OCI-LY7 (cell line): ENCODE results near the gene RRAGC. TPM values are rescaled to one million over a fixed set of nuclear protein-coding genes. Genes with fewer than 3 reads are reported as not detected.

Source experiments
- BruUV-seq: library from RNA; stranded (reverse); fragments of 400-500 nt; replicated peaks from 2 replicates; lab custom pipeline; 2021; lab: Mats Ljungman, UMichigan
- CTCF ChIA-PET: fragments of 300-600 bp; sonication (Branson Sonifier 250); formaldehyde crosslinking; loops from one replicate; lab custom pipeline; 2022; ENCODE audit warnings: antibody characterized with exemption; ENCODE audit not compliant: unreplicated experiment; lab: Charles Lee
- POLR2A ChIA-PET: fragments of 300-600 bp; sonication (Branson Sonifier 250); formaldehyde crosslinking; loops from one replicate; lab custom pipeline; 2022; ENCODE audit warnings: antibody characterized with exemption; lab: Charles Lee
- DNase-seq: peaks from one replicate; pipeline ENCODE4 v3.0.0-alpha.2; 2015; ENCODE audit warnings: low spot score
- H2AFZ ChIP-seq: fragments of 200-600 bp; sonication (generic), shearing (Covaris generic); 2 replicates; pipeline ENCODE4 v1.6.1; 2014; ENCODE audit warnings: mild to moderate bottlenecking, antibody characterized with exemption, low read length, moderate library complexity
- H3K27ac ChIP-seq: fragments of 200-600 bp; sonication (generic); 2 replicates; pipeline ENCODE4 v1.5.1; 2014; ENCODE audit warnings: mixed run types, low read depth, mild to moderate bottlenecking, moderate library complexity, low read length, inconsistent platforms; ENCODE audit not compliant: poor library complexity, severe bottlenecking
- H3K36me3 ChIP-seq: fragments of 200-600 bp; sonication (generic); 2 replicates; pipeline ENCODE4 v1.6.1; 2014; ENCODE audit warnings: mild to moderate bottlenecking, antibody characterized with exemption, low read length, moderate library complexity, mixed read lengths; ENCODE audit not compliant: insufficient read depth
- H3K4me1 ChIP-seq: fragments of 200-600 bp; sonication (generic); 2 replicates; pipeline ENCODE4 v1.5.1; 2014; ENCODE audit warnings: mild to moderate bottlenecking, low read length; ENCODE audit not compliant: insufficient read depth, poor library complexity, severe bottlenecking
- H3K4me2 ChIP-seq: fragments of 200-600 bp; sonication (generic); 2 replicates; pipeline ENCODE4 v1.6.1; 2014; ENCODE audit warnings: mild to moderate bottlenecking, low read length
- H3K4me3 ChIP-seq: fragments of 200-600 bp; sonication (generic); 2 replicates; pipeline ENCODE4 v1.5.1; 2014; ENCODE audit warnings: mild to moderate bottlenecking, low read depth, low read length; ENCODE audit not compliant: poor library complexity, severe bottlenecking
- H3K79me2 ChIP-seq: fragments of 200-600 bp; sonication (generic); 2 replicates; pipeline ENCODE4 v1.6.1; 2016; ENCODE audit warnings: low read depth, mild to moderate bottlenecking, low read length, moderate library complexity, mixed read lengths; ENCODE audit not compliant: insufficient read depth
- H3K9me2 ChIP-seq: fragments of 200-600 bp; sonication (generic); 2 replicates; pipeline ENCODE4 v1.6.1; 2016; ENCODE audit warnings: mild to moderate bottlenecking, low read length, mixed read lengths; ENCODE audit not compliant: insufficient read depth
- H3K9me3 ChIP-seq: fragments of 200-600 bp; sonication (generic); 2 replicates; pipeline ENCODE4 v1.6.1; 2014; ENCODE audit warnings: mild to moderate bottlenecking, mixed run types, low read length, mixed read lengths
- H4K20me1 ChIP-seq: fragments of 200-600 bp; sonication (generic); 2 replicates; pipeline ENCODE4 v1.6.1; 2014; ENCODE audit warnings: mild to moderate bottlenecking, antibody characterized with exemption, low read length, moderate library complexity, mixed read lengths; ENCODE audit not compliant: insufficient read depth
- EZH2phosphoT487 ChIP-seq: fragments of 200-600 bp; sonication (generic); IDR thresholded peaks from 2 replicates; pipeline ENCODE4 v1.6.1; 2018; ENCODE audit warnings: low read depth, borderline replicate concordance, mild to moderate bottlenecking, mixed run types, antibody characterized with exemption, low read length, moderate library complexity, mixed read lengths
- intact Hi-C: fragments of 100-400 bp; cut with micrococcal nuclease; formaldehyde crosslinking; loops from one replicate; pipeline ENCODE4 v1.10.0; 2022; ENCODE audit not compliant: unreplicated experiment
- total RNA-seq, 2 experiments: library from RNA; depleted of rRNA in 1 of 2; stranded (reverse); fragments of >200 nt in 1 of 2; shearing (Covaris generic) in 1 of 2; gene quantifications; 2 replicates each; pipeline ENCODE4 v1.2.3, GENCODE V29; 2014 to 2022
- TF ChIP-seq, protein P1 (sequence below): fragments of 200-600 bp; sonication (generic); conservative IDR thresholded peaks from 2 replicates; pipeline ENCODE4 v1.5.1; 2014; ENCODE audit warnings: mild to moderate bottlenecking, antibody characterized with exemption, low read length, moderate library complexity, mixed read lengths

RRAGC gene
- total RNA-seq, 2 experiments from 2014 or later, result 4.8 to 19.6 TPM

DNA sequence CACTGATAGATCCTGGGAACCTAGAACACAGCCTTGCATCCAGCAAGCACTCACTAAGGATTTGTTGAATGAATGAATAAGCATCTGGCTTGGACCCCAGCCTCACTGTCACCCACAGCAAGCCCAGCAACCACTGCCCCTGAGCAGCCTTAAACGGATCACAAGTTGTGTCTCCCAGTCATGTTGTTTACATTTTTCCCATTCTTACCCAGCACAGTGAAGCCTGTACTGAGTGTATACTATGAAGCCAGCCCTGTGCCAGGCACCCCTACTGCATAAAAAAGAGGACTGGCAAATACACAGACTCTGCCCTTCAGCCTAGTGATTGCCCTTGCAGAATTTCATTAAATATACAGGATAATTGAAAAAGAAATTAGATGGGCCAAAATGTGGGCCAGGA is 30.2 kb downstream of the RRAGC start:
- Histone ChIP-seq H3K4me1 (no peaks in the 10 kb centered on the region), H4K20me1 (no peaks in the 10 kb centered on the region), H3K36me3 (no peaks in the 10 kb centered on the region), H3K4me2 (no peak overlapping the region), H2AFZ (no peak overlapping the region), H3K79me2 (no peaks in the 10 kb centered on the region), H3K27ac (no peak overlapping the region), H3K9me3 (no peaks in the 10 kb centered on the region), H3K4me3 (no peak overlapping the region), H3K9me2 (no peaks in the 10 kb centered on the region)
- no TSS peak for BruUV-seq
- DNase-seq, result no peak
- intact Hi-C loops, result no loop called here
- TF ChIP-seq EZH2phosphoT487, result no peak
- TF ChIP-seq, protein P1, sequence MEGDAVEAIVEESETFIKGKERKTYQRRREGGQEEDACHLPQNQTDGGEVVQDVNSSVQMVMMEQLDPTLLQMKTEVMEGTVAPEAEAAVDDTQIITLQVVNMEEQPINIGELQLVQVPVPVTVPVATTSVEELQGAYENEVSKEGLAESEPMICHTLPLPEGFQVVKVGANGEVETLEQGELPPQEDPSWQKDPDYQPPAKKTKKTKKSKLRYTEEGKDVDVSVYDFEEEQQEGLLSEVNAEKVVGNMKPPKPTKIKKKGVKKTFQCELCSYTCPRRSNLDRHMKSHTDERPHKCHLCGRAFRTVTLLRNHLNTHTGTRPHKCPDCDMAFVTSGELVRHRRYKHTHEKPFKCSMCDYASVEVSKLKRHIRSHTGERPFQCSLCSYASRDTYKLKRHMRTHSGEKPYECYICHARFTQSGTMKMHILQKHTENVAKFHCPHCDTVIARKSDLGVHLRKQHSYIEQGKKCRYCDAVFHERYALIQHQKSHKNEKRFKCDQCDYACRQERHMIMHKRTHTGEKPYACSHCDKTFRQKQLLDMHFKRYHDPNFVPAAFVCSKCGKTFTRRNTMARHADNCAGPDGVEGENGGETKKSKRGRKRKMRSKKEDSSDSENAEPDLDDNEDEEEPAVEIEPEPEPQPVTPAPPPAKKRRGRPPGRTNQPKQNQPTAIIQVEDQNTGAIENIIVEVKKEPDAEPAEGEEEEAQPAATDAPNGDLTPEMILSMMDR, result no peak
- ChIA-PET POLR2A (interaction anchor here (0.7 kb wide), 1 partner anchor 13 kb away, joined by 4 read pairs; no protein-coding TSS in a partner anchor), CTCF (no interaction called here)

DNA sequence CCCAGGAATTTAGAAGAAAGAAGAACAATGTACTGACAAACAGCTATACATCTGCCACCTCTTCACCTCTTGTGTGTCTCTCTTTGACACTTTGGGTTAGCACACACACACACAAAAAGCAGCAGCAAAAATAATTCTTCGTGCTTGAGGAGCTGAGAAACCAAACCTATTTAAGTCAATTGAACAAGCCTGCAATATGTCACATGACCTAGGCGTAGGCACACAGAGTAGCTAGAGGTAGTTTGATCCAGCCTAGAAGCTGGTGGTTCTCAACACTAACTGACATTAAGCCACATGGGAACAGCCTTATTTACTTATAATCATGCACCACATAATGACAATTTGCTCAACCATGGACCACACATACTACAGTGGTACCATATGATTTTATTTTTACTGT is 32.3 kb downstream of the RRAGC start:
- intact Hi-C loops, result no loop called here
- Histone ChIP-seq H3K27ac (no peak overlapping the region), H3K4me1 (no peaks in the 10 kb centered on the region), H3K9me2 (no peaks in the 10 kb centered on the region), H2AFZ (no peak overlapping the region), H3K79me2 (no peaks in the 10 kb centered on the region), H3K36me3 (no peaks in the 10 kb centered on the region), H3K9me3 (no peaks in the 10 kb centered on the region), H4K20me1 (no peaks in the 10 kb centered on the region), H3K4me3 (no peak overlapping the region), H3K4me2 (no peak overlapping the region)
- TF ChIP-seq, protein P1, result no peak
- no peak for TF ChIP-seq EZH2phosphoT487
- ChIA-PET POLR2A (no interaction called here), CTCF (no interaction called here)
- BruUV-seq, result no TSS peak
- DNase-seq, result no peak

DNA sequence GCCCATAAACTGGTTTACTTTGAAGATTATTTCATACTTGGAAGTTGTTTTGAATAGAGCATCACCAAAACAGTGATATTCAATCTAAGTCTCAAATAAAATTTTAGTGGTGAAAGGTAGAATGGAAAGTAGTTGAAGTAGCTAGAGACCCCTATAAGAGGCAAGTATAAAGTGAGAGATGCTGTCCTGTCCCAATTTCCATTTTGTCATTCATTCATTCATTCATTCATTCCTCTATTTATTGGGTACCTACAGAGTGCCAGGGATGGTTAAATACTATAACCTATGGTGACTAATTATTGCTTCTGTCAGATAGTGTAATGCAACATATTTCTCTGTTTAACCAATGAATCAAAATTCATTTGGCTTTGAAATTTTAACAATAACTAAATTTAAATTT is 32.7 kb downstream of the RRAGC start:
- H3K79me2 ChIP-seq, result no peaks in the 10 kb centered on the region
- intact Hi-C loops, result no loop called here
- CTCF ChIA-PET, result no interaction called here
- POLR2A ChIA-PET, result no interaction called here
- no peaks in the 10 kb centered on the region for H3K9me2 ChIP-seq
- no TSS peak for BruUV-seq
- no peaks in the 10 kb centered on the region for H3K36me3 ChIP-seq
- no peak overlapping the region for H2AFZ ChIP-seq
- H3K27ac ChIP-seq, result no peak overlapping the region
- no peak for TF ChIP-seq EZH2phosphoT487
- TF ChIP-seq, protein P1, result no peak
- no peak overlapping the region for H3K4me3 ChIP-seq
- no peaks in the 10 kb centered on the region for H3K4me1 ChIP-seq
- H4K20me1 ChIP-seq, result no peaks in the 10 kb centered on the region
- H3K4me2 ChIP-seq, result no peak overlapping the region
- no peaks in the 10 kb centered on the region for H3K9me3 ChIP-seq
- DNase-seq, result no peak
